NCI-H146 (cell line): ENCODE data around the gene MEOX1.
"Not testable (repeated sequence)": the region's sequence is repeated elsewhere in the genome, so short reads cannot be mapped to it uniquely, and the experiment has no call there.

Experiments used
- DNase-seq: peaks from one replicate; lab custom pipeline; 2025; lab: John Stamatoyannopoulos, UW

Gene MEOX1

DNA sequence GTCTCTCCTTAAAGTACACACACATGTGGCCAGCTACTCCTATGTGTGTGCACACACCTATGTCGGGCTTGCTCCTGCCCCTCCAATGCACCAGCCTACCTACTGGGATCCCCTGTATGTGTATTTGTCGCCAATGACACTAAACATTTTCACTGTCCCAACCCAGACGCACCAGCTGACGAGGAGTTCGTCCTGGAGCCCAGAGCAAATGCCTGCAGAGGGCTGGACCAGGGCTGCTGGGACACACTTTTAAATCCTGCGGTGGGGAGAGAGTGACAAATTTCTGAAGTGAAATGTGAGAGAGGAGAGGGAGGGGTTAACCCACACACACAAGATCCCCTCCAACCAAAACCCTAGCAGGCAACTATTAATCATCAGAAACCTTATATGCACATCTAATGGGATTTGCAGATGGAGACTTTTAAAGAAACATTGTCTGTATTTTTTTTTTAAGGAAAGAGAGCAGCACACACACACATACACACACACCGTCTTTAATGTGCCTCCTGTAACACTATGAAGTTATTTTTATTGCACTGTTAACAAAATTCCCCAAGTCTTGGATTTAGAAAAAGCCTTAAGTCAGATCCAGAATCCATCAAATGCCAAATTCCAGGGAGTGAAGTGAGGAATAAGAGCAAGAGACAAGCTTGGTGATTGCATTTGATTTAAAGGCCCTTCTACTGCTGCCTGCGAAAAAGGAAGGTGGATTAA, at the start of gene MEOX1:
TSS of gene MEOX1 (minus strand) at position 224 of the 714 bp plus-strand sequence. CDS start 388 bp downstream, outside the sequence.
- DNase-seq = no peak

DNA sequence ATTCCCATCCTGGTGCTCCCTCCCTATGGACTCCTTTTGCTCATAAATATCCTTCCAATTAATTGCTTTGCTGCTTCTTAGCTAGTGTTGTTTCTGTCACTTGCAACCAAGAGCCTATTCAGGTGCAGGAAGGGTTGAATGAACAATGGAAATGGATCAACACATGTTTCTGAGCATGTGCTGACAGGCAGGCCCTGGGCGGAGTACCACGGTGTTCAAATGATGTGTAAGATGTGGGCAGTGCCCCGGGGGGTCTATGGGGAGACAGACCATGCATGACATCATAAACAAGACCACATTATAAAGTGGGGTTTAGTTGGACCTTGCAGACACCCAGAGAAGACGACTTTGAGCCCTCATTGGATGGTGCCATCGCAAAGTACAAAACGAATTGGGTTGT, 48.4 kb upstream of the MEOX1 start:
- DNase-seq = no peak

DNA sequence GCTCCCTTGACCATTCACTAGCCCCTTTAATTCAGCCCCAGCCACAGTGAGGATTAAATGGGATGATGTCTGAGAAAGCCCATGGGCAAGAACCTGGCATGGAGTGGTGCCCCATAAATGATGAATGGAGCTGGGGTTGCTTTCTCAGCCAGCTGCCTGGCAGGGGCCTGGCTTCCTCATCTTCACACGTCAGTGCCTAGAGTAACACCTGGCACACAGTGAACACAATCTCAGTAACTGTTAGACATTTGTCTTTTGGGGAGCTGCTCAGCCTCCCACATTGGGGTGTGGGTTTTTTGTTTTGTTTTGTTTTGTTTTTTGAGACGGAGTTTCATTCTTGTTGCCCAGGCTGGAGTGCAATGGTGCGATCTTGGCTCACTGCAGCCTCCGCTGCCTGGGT, 47.5 kb upstream of the MEOX1 start:
- no peak for DNase-seq

DNA sequence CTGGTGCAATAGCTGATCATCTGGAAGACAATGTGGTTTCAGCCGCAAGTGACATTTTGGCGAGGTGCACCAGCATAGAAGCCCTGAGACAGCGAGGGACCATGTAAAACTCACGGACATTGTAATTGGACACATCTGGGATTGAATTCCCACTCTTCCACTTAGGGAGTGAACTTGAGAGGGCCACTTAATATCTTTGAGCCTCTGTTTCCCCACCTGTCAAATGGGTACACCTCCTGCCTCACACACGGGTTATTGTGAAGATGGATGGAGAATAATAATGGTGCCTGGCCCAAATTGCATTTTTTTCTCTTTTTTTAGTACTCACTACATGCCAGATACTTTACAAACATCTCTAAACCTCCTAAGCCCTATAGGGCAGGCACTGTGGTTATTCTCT, 45.5 kb upstream of the MEOX1 start:
- no peak for DNase-seq

DNA sequence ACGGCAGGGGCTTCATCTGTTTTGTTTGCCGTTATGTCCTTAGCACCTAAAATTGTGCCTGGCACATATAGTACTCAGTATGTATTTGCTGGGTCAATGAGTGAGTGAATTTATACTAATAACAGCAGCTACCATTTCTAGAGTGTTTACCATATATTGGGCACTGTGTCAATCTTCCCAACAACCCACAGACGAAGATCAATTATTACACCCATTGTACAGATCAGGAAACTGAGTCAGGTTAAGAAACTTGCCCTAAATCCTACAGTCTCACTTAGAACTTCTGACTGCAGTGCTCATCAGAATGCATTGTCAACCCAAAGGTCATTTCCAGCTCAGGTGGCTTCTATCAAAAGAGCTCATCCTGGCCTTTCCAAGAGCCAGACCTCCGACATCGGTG, 44.5 kb upstream of the MEOX1 start:
- DNase-seq = no peak

DNA sequence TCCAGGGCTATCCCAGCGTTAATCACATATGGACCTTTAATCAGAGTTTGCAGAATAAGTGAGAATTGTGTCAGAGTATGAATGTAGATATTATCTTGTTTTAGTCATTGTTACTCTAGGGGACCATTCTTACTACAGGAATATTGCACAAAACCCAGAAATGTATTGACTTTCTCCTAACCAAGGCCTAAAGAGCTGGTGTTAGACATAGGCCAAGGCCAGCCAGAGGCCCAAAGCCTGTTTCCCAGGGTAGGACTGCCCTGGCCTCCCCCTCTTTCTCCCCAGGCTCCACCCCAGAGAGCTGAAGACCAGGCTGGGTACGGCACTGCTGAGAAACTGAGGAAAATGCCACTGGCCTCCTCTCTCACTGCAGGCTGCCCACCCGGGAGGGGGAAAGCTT, 41.9 kb upstream of the MEOX1 start:
- DNase-seq = no peak

DNA sequence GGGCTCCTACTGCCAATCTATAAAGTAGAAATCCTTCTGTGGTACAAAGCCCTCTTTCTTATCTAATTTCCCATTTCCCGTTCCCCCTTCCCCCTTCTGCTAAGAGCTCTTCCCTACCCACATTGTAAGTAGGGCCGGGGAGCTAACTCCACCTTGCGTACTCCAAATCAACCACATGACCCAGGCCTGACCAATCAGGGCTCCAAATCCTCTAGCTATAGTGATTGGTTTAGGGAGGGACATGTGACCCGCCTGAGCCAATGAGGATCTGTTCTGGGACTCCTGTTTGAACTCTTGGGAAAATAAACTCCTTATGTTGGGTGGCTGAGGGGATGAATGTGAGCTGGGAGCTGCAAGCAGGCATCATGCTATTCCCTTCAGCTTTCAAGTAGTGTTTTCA, 40.9 kb upstream of the MEOX1 start:
- peak; percentile 25 for DNase-seq

DNA sequence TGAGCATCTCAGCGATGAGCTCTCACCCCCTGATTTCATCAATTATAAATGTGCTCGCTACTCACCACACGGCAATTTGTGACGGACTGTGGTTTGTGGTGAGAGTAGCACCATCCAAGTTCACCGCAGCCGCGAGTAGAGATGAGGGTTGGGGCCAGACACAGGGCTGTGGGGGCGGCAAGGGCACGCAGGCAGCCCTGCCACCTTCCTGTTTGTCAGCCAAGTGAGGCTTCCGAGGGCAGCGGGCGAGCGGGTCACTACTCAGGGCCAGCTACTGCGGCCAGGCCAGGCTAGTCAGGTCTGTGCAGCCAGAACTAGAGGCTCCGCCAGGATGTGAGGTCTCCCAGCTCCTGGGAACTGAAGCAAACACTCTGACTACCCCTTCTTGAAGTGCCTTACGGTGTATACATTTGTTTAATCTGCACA, 39.6 kb upstream of the MEOX1 start:
- DNase-seq = no peak

DNA sequence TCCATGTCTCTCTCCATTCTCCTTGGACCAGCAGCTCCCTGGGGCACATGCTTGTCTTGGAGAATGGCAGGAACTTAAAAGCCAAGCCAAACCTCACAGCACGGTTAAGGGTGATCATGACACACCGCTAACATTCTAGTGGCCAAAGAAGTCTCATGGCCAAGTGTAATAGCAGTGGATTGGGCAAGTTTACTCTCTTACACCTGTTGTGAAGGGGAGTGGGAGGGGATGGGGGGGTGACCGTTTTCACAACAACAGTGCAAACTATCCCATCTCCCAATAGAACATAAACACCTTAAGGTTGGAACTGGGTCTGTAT, 37.7 kb upstream of the MEOX1 start:
- DNase-seq = no peak

DNA sequence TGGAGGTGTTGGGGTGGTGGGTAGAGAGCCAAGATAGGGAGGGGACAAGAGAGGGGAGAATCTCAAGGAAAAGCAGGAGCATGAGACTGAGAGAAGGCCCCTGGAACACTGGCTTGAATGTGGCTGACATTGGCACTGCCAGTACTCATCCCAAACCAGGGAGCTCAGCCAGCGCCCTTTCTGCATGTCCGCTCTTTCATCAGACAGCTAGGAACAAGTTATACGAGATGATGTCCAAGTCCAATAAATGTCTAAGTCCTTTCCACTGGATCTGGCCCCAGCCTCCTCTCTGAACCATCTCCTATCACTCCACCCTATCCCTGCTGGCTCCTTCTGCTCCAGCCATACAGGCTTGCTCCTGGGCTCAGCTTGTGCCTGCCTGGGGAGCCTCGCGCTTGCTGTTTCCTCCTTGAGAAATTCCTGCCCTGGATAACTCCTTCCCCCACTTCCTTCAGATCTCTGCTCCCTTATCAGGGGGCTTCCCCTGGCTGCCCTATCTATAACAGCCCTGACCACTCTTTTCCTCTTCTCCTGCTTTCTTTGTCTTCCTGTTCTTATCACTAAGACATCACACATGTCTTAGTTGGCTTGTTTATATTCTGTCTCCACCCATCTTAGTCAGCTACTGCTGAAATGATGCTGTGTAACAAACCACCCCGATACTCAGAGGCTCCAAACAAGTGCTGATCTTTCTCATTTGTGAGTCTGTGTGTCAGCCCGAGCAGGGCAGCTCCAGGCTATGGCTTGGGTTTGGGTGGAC, 37.1 kb upstream of the MEOX1 start:
- no peak for DNase-seq

DNA sequence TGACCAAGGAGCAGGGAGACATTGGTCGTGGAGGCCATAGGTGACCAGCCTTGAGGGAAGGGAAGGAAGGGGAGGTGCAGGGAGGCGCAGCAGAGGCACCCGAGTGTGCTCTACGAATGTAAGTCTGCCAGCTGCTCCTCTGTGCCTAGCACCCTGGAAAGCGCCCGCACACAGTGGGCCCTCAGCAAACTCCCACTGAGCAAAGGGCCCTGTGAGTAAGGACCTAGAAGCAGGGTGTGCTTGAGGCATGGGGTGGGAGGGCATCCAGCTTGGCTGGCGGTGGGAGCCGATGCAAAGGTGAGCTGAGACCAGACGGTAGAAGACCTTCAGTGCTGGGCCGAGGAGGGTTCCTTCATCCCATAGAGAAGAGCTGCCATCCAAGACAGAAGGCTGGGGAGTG, 36.2 kb upstream of the MEOX1 start:
- no peak for DNase-seq

DNA sequence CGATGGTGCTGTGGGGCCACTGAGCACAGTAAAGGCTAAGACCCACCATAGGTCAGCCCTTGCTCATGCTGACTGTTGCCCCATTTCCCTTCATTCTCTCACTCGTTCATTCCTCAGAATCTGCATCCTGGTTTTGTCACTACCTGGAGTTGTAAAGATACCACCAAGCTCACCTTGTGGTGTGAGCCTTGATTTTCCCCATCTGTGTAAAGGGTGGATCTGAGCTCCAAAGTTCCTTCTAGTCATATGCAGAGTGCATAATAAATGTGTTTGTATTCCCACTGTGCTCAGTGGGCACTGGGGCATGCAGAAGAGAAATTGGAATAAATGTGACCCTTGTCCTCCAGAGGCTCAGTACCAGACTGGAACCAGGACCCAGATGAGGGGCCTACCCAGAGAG, 35.2 kb upstream of the MEOX1 start:
- no peak for DNase-seq

DNA sequence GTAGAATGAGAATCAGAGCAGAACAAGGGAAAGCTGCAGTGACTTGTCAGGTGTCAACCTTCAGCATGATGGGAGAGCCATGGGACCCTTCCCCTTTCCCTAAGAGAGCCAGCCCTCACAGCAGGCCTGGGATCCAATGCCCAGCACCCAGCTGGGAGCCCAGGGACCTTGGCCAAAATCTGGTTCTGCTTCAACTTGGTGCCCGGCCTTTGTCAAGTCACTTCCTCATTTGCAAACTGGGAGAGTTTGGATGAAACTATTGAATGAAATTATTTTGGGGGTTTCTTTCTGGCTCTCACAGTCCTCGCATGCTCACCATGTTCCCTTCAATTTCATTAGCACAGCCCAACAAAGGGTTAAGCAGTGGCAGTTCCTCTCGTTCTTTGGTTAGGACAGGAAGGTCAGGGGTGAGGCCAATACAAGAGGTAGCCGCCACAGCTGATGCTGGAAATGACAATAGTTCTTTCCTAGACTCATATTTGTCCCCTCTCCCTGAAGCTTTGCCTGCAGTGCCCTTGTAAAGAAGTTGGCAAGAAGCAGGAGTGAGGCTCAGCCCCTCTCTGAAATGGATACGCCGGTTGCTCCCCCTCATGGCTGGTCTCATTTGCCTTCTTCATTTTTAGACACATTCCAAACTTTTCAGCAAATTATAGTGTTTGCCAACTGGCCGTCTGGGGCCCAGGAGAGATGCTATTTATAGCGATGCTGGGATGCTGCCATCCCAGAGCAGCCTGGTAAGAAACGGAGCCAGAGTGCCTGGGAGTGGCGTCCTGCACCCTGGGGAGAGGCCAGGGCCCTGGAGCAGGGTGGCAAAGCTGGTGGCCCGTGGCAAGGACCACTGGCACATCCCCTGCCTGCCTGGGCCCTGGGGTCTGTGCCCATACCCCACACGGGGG, 34.5 kb upstream of the MEOX1 start:
- no peak for DNase-seq

DNA sequence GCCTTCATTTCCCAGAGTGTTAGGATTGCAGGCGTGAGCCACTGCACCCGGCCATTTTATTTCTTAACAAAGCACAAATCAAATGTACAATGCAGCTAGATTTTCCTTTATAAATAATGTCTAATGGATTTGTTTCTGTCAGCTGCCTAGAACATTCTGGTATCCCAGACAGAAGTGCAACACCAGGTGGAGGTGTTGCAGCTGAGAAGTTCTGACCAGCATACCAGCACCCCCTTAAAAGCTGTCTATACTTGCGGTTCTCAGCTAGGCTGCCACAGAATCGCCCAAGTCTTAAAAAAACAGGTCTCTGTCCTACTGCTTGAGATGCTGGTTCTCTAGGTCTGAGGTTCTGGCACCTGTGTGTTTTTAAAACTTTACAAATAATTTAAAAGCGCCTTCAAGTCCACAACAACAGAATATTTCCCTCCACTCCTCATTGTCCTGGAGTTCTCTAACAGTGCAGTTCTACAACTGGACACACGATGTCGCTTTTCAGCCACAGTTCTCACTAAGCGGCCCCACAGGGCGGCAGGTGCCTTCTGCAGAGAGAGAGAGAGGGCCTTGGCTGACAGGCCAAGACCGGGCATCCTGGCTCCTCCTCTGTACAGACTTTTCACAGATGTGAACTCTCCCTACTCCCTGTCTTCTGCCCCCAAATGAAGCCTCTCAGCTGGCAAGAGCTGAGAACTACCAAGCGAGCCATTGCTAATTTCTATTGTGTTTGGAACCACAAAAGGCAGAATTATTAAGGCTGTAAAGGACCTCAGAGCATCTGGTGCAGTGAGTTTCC, 32.6 kb upstream of the MEOX1 start:
- DNase-seq = peak; percentile 79

DNA sequence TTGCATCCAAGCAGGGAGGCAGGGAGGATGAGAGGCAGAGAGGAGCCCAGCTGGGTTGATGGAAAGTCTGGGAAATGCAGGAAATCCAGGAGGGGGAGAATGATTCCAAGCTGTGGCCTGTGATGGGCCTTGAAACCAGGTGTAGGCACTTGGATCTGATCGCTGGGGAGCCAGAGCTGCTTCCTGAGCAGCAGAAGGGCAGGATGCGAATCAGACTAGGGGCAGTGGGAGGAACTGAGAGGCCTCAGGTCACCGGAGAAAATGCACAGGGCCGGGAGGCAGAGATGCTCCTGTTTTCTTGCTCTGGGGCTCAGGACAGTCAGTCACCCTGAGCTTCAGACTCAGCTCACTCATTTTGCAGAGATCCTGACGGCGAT, 29.6 kb upstream of the MEOX1 start:
- DNase-seq = no peak

DNA sequence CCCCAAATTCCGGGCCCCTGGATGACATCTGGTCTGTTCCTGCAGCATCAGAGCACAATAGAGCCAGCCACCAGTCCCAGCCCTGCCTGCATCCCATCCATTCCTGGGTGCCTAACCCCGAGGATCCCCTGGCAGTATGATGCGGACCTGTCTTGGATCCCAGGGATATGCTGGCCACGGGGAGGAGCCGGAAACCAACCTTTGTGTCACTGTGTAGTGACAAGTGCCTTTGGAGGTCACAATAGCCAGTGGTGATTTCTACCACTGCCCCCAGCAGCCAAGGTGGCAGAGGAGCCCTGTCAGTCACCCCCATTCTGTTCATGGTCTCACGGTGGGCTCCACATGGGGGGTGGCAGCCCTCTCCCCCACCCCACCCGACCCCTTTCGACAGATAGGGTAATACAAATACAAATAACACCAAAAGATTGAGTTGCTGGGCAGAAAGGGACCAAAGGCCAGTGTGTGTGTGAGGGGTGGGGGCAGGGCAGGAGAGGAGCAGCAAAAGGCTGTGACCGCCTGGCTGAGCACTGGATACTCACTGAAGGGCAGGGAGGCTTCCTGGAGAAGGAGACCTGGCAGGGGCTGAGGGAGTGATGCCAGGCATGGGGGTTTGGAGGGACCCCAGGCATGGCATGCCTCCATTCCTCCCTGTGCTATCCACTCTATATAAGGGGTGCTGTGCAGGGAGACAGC, 29.0 kb upstream of the MEOX1 start:
- no peak for DNase-seq

DNA sequence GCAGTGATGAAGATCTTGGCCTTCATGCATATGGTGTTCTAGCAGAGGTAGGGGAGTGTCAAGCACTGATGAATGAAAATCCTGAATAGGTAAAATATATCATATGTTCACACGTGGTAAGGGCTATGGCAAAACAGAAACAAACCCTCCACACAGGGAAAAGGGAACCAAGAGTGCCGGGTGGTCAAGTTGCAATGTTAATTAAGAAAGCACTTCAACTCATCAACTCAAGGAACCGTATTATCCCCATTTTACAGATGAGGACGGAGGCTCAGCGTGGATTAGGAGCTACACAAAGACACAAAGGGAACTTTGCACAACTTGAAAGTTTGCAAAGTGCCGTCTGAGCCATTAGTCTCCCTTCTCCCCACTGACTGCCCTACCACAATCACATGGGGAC, 28.1 kb upstream of the MEOX1 start:
- DNase-seq = no peak

DNA sequence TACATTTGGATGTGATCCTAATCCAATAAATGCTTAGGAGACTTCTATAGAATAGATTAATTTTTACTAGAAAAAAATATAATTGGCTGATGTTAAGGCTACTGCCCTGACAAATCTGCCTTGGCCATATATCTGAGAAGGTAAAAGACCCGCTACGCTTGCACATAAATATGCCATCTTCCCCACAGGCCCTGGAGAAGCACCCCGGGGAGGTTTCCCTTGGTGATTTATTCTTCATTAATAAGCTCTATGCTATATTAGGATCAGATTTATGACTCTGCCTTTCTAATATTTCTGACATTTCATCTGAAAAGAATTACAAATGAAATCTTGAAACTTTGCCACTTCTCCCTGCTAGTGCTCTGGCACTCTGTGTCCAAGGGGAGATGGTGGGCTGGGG, 27.4 kb upstream of the MEOX1 start:
- no peak for DNase-seq

DNA sequence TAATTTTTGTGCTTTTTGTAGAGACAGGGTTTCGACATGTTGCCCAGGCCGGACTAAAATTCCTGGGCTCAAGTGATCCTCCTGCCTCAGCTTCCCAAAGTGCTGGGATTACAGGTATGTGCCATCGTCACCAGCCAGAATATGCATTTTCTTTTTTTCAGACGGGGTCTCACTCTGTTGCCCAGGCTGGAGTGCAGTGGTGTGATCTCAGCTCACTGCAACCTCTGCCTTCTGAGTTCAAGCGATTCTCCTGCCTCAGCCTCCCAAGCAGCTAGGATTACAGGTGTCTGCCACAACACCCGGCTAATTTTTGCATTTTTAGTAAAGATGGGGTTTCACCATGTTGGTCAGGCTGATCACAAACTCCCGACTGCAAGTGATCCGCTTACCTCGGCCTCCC, 25.2 kb upstream of the MEOX1 start:
- not testable (repeated sequence) for DNase-seq

DNA sequence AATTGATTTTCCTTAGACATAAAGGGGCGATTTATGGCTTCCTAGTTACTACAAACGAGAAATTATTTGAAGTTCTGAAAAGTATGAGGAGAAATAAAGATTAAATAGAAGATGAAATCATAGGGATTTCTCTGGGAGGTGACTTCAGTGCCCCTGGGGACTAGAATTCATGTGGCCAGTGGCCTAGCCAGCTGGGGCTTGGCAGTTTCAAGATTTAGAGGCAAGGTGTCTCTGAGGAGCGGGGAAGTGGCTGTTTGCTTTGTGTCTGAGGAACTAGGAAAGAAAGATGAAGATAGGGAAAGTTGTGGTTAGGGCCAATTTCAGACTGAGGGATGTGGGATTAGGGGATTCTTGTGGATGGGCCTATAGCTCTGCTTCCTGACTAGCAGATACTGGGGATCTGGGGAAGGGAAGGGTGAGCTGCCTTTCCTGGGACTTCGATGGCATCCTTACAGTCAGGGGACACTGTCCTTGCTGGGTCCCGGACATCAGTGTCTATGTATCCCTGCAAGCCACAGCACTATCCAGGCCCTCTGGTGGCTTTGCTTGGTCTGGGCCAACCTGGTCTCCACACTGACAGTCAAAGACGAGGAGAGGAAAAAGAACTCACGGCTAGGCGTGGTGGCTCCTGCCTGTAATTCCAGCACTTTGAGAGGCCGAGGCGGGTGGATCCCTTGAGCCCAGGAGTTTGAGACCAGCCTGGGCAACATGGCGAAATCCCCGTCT, 22.4 kb upstream of the MEOX1 start:
- no peak for DNase-seq

DNA sequence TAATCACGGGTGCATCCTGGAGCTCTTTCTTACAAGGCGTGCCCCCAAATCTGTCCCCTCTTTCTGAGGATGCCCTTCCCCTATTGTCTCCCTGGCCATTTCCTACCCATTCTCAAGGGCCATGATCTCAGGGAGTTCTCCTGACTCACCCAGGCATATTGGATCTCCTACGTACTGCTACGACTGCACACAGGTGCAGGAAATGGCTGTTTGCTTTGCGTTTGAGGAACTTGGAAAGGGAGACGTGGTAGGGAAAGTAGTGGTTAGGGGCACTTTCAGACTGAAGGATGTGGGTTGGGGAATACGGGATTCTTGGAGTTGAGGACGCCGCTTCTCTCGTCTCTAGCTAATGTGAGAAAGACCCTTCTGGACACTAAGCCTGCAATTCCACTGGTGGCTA, 18.7 kb upstream of the MEOX1 start:
- DNase-seq = no peak
